Stimulated activated CD8-positive, alpha-beta memory T cell treated with anti-CD3 and anti-CD28 coated beads, Interleukin-7, amount 100 ng/mL, for 1 hour (primary cell): ENCODE measurements around the gene ZBTB22.

Source experiments
- DNase-seq, 2 donors: peaks; one replicate each; pipeline ENCODE4 v3.0.0-alpha.2; 2020; ENCODE audit warnings: low read depth in 2 of 2

ZBTB22 gene

GRCh38 chr6:33329058-33329457, 11.5 kb upstream of the ZBTB22 start:
- DNase-seq, result no peak

- no peak for DNase-seq
Observed at GRCh38 chr6:33324125-33324524, 6.6 kb upstream of the ZBTB22 start.

- no peak for DNase-seq
Observed at GRCh38 chr6:33323623-33323948, 6.0 kb upstream of the ZBTB22 start.

- DNase-seq, result no peak
Observed at GRCh38 chr6:33321227-33321626, 3.7 kb upstream of the ZBTB22 start.

GRCh38 chr6:33320315-33321181, 3.0 kb upstream of the ZBTB22 start:
- DNase-seq, result no peak

- no peak for DNase-seq
Observed at GRCh38 chr6:33319939-33320314, 2.4 kb upstream of the ZBTB22 start.

GRCh38 chr6:33318426-33319073, 1.0 kb upstream of the ZBTB22 start:
- DNase-seq, result no peak

GRCh38 chr6:33317419-33317668, 200 bp downstream of the ZBTB22 start:
- DNase-seq, result no peak

GRCh38 chr6:33316603-33317418, 733 bp downstream of the ZBTB22 start:
- DNase-seq, result no peak

- no peak for DNase-seq
Observed at GRCh38 chr6:33315793-33316602, 1.5 kb downstream of the ZBTB22 start.

- no peak for DNase-seq
Observed at GRCh38 chr6:33314943-33315792, 2.4 kb downstream of the ZBTB22 start.

GRCh38 chr6:33314515-33314942, 3.0 kb downstream of the ZBTB22 start:
- DNase-seq, result peak in 1 of 2 donors; percentile 36

- peak; percentile 67 to 70 for DNase-seq
Observed at GRCh38 chr6:33313709-33314514, 3.6 kb downstream of the ZBTB22 start, which contains the start of gene TAPBP. TSS of gene TAPBP (minus strand) at chr6:33314078. CDS start at chr6:33314041, 37 bp downstream.

- no peak for DNase-seq
Observed at GRCh38 chr6:33313105-33313708, 4.3 kb downstream of the ZBTB22 start.

GRCh38 chr6:33312361-33313104, 5.0 kb downstream of the ZBTB22 start:
- DNase-seq, result peak in 1 of 2 donors; percentile 61

- DNase-seq, result no peak
Observed at GRCh38 chr6:33306356-33306755, 11.2 kb downstream of the ZBTB22 start.

- no peak for DNase-seq
Observed at GRCh38 chr6:33305052-33305451, 12.5 kb downstream of the ZBTB22 start.

- DNase-seq, result no peak
Observed at GRCh38 chr6:33304216-33304615, 13.3 kb downstream of the ZBTB22 start.

- DNase-seq, result no peak
Observed at GRCh38 chr6:33301877-33302276, 15.7 kb downstream of the ZBTB22 start.
